HL-60 (cell line): Measurements from ENCODE around the gene MUC6.

Experiments
- CTCF ChIP-seq: IDR thresholded peaks from one replicate; pipeline ENCODE4 v1.5.1; 2011; ENCODE audit warnings: low read length, control low read depth, inconsistent platforms; ENCODE audit not compliant: insufficient read depth
- GABPA ChIP-seq: IDR thresholded peaks from 2 replicates; pipeline ENCODE4 v1.6.1; 2012; ENCODE audit warnings: low read depth
- REST ChIP-seq: IDR thresholded peaks from 2 replicates; pipeline ENCODE4 v1.6.1; 2012; ENCODE audit warnings: low read depth; ENCODE audit not compliant: insufficient replicate concordance

GRCh38 chr11:980438-981357 is 55.8 kb downstream of the MUC6 start:
- TF ChIP-seq GABPA (no peak), CTCF (no peak), REST (no peak)
